G401.6 (cell line): ENCODE data around the gene CYSTM1.

Source experiments
- FAIRE-seq: peaks from 2 replicates; lab custom pipeline; 2012; peaks lifted over from hg19 to GRCh38; lab: Jason Lieb, UNC

The CYSTM1 gene

GRCh38 chr5:140174465-140175366 lies at the start of gene CYSTM1:
Gene CYSTM1, plus strand, starts transcription at chr5:140175188. Its CDS starts 19,278 bp downstream, at chr5:140194466.
- FAIRE-seq: peak; percentile 85

GRCh38 chr5:140125637-140126036 lies 49.4 kb upstream of the CYSTM1 start, which contains the start of gene IGIP:
Gene IGIP, plus strand, starts transcription at chr5:140125937. Its CDS starts 2,540 bp downstream, at chr5:140128477.
- no peak for FAIRE-seq

- no peak for FAIRE-seq
Measured at GRCh38 chr5:140126315-140127012, 48.5 kb upstream of the CYSTM1 start.

GRCh38 chr5:140128376-140128775 lies 46.6 kb upstream of the CYSTM1 start:
- FAIRE-seq: no peak

GRCh38 chr5:140130949-140131733 lies 43.8 kb upstream of the CYSTM1 start:
- no peak for FAIRE-seq

GRCh38 chr5:140131967-140132409 lies 43.0 kb upstream of the CYSTM1 start:
- no peak for FAIRE-seq

GRCh38 chr5:140133514-140134167 lies 41.3 kb upstream of the CYSTM1 start:
- FAIRE-seq: no peak

- no peak for FAIRE-seq
Measured at GRCh38 chr5:140134277-140134935, 40.6 kb upstream of the CYSTM1 start.

GRCh38 chr5:140135127-140135526 lies 39.9 kb upstream of the CYSTM1 start:
- no peak for FAIRE-seq

GRCh38 chr5:140136624-140137023 lies 38.4 kb upstream of the CYSTM1 start:
- no peak for FAIRE-seq

GRCh38 chr5:140140435-140140834 lies 34.6 kb upstream of the CYSTM1 start:
- no peak for FAIRE-seq

- no peak for FAIRE-seq
Measured at GRCh38 chr5:140141241-140141640, 33.7 kb upstream of the CYSTM1 start.

GRCh38 chr5:140142246-140142645 lies 32.7 kb upstream of the CYSTM1 start:
- no peak for FAIRE-seq

- no peak for FAIRE-seq
Measured at GRCh38 chr5:140142856-140143255, 32.1 kb upstream of the CYSTM1 start.

- FAIRE-seq: no peak
Measured at GRCh38 chr5:140143521-140144258, 31.3 kb upstream of the CYSTM1 start.

GRCh38 chr5:140145256-140145655 lies 29.7 kb upstream of the CYSTM1 start:
- no peak for FAIRE-seq

- no peak for FAIRE-seq
Measured at GRCh38 chr5:140145818-140146522, 29.0 kb upstream of the CYSTM1 start.

- no peak for FAIRE-seq
Measured at GRCh38 chr5:140146523-140146842, 28.5 kb upstream of the CYSTM1 start.

- no peak for FAIRE-seq
Measured at GRCh38 chr5:140147460-140147859, 27.5 kb upstream of the CYSTM1 start.

- FAIRE-seq: no peak
Measured at GRCh38 chr5:140148508-140148907, 26.5 kb upstream of the CYSTM1 start.
